ENCODE measurements around the gene C4orf46. TPM values are rescaled to one million over a fixed set of nuclear protein-coding genes. Genes with fewer than 3 reads are reported as not detected.

Gene C4orf46
- polyA plus RNA-seq, 1 experiment: 15.7 TPM

DNA sequence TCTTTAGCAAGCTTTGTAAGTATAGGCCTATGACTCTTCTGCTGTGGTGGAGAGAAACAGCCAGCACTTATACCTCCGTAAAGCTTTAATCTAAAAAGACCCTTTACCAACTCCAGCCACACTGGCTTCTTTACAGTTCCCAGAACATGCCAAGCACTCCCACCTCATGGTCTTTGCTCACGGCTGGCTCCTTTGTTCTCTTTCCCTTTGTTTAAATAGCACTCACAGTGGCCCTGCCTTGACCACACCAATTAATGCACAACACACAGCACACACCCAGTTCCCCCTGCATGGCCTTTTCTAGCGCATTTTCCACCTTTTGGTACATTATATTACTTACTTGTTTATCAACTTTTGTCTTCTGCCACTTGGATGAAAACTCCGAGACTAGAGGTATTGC, 32.6 kb upstream of the C4orf46 start:
- CTCF ChIA-PET: no interaction called here
- DNase-seq (ENCODE audit: low read depth, low spot score): no peak
- POLR2A ChIA-PET: no interaction called here
- TF ChIP-seq, protein P1, sequence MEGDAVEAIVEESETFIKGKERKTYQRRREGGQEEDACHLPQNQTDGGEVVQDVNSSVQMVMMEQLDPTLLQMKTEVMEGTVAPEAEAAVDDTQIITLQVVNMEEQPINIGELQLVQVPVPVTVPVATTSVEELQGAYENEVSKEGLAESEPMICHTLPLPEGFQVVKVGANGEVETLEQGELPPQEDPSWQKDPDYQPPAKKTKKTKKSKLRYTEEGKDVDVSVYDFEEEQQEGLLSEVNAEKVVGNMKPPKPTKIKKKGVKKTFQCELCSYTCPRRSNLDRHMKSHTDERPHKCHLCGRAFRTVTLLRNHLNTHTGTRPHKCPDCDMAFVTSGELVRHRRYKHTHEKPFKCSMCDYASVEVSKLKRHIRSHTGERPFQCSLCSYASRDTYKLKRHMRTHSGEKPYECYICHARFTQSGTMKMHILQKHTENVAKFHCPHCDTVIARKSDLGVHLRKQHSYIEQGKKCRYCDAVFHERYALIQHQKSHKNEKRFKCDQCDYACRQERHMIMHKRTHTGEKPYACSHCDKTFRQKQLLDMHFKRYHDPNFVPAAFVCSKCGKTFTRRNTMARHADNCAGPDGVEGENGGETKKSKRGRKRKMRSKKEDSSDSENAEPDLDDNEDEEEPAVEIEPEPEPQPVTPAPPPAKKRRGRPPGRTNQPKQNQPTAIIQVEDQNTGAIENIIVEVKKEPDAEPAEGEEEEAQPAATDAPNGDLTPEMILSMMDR (IDR thresholded peaks at IDR 0.05; ENCODE audit: low read depth, low read length): no peak
- H3K9me3 ChIP-seq (ENCODE audit: control insufficient read depth, insufficient read depth, low read length): no peaks in the 10 kb centered on the region
- H3K4me3 ChIP-seq (ENCODE audit: low read depth, low read length): no peak overlapping the region
- H3K27me3 ChIP-seq (ENCODE audit: control insufficient read depth, insufficient read depth, low read length): no peaks in the 10 kb centered on the region
- no peak overlapping the region for H3K27ac ChIP-seq (ENCODE audit: low read depth, low read length)

DNA sequence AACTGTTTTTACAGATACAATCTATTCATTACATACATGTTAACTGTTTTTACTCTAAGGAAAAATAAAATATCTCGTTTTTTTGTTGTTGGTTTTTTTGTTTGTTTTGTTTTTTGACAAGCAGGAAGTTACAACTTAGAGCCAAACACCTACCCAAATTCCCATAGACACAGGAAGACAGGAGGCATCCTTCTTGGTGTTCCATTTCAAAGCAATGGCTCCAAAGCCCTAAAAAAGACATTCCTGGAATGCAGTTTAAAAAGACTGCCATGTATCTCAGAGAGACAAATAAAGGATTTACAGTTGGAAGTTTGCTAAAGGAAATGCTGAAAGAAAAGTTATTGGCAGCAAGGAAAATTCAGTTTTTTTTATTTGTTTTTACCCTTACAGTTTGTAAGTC, 17.1 kb upstream of the C4orf46 start:
- no peaks in the 10 kb centered on the region for H3K9me3 ChIP-seq (ENCODE audit: control insufficient read depth, insufficient read depth, low read length)
- no peak for DNase-seq (ENCODE audit: low read depth, low spot score)
- H3K4me3 ChIP-seq (ENCODE audit: low read depth, low read length): no peak overlapping the region
- H3K27me3 ChIP-seq (ENCODE audit: control insufficient read depth, insufficient read depth, low read length): no peaks in the 10 kb centered on the region
- H3K27ac ChIP-seq (ENCODE audit: low read depth, low read length): no peak overlapping the region
- ChIA-PET POLR2A (no interaction called here), CTCF (no interaction called here)
- TF ChIP-seq, protein P1 (IDR thresholded peaks at IDR 0.05; ENCODE audit: low read depth, low read length): no peak

- CTCF ChIA-PET: interaction anchor here (1.4 kb wide), 1 partner anchor 57 kb away, joined by 3 read pairs; no protein-coding TSS in a partner anchor
- no peak for DNase-seq (ENCODE audit: low read depth, low spot score)
- POLR2A ChIA-PET: no interaction called here
- TF ChIP-seq, protein P1 (IDR thresholded peaks at IDR 0.05; ENCODE audit: low read depth, low read length): no peak
- Histone ChIP-seq H3K27me3 (ENCODE audit: control insufficient read depth, insufficient read depth, low read length) (no peaks in the 10 kb centered on the region), H3K9me3 (ENCODE audit: control insufficient read depth, insufficient read depth, low read length) (no peaks in the 10 kb centered on the region), H3K4me3 (ENCODE audit: low read depth, low read length) (no peak overlapping the region), H3K27ac (ENCODE audit: low read depth, low read length) (no peak overlapping the region)
These were observed 10.4 kb upstream of the C4orf46 start for GRCh38 chr4:158682066-158682465.

- no peak for DNase-seq (ENCODE audit: low read depth, low spot score)
- CTCF ChIA-PET: interaction anchor here (1.4 kb wide), 1 partner anchor 56 kb away, joined by 3 read pairs; no protein-coding TSS in a partner anchor
- Histone ChIP-seq H3K4me3 (ENCODE audit: low read depth, low read length) (no peak overlapping the region), H3K9me3 (ENCODE audit: control insufficient read depth, insufficient read depth, low read length) (no peaks in the 10 kb centered on the region), H3K27me3 (ENCODE audit: control insufficient read depth, insufficient read depth, low read length) (no peaks in the 10 kb centered on the region), H3K27ac (ENCODE audit: low read depth, low read length) (no peak overlapping the region)
- TF ChIP-seq, protein P1 (IDR thresholded peaks at IDR 0.05; ENCODE audit: low read depth, low read length): no peak
- POLR2A ChIA-PET: no interaction called here
These were observed 9.9 kb upstream of the C4orf46 start for GRCh38 chr4:158681629-158682028.

DNA sequence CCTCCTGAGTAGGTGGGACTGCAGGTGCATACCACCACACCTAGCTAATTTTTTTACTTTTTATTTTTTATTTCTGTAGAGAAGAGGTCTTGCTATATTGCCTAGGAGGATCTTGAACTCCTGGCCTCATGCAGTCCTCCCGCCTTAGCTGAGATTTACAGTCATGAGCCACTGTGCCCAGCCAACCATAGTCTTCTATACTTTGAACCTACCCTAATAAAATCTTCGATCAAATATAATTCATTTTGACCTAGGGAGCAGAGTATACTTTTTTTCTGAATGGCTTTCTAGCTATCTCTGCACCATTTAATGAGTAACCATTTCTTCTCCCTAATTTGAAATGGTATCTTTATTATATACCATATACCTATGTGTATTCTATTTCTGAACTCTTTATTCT, 7.1 kb upstream of the C4orf46 start:
- no peaks in the 10 kb centered on the region for H3K27me3 ChIP-seq (ENCODE audit: control insufficient read depth, insufficient read depth, low read length)
- no peak overlapping the region for H3K27ac ChIP-seq (ENCODE audit: low read depth, low read length)
- no peak for DNase-seq (ENCODE audit: low read depth, low spot score)
- TF ChIP-seq, protein P1 (IDR thresholded peaks at IDR 0.05; ENCODE audit: low read depth, low read length): no peak
- POLR2A ChIA-PET: no interaction called here
- no peaks in the 10 kb centered on the region for H3K9me3 ChIP-seq (ENCODE audit: control insufficient read depth, insufficient read depth, low read length)
- CTCF ChIA-PET: interaction anchor here (0.6 kb wide), 1 partner anchor 11 kb away, joined by 4 read pairs; no protein-coding TSS in a partner anchor
- H3K4me3 ChIP-seq (ENCODE audit: low read depth, low read length): no peak overlapping the region

Data from AG04450 (cell line).